ENCODE measurements around the gene BEND6. TPM values are rescaled to one million over a fixed set of nuclear protein-coding genes. Genes with fewer than 3 reads are reported as not detected.

BEND6 gene
- total and polyA plus RNA-seq, 10 of the 15 experiments (the other 5 are each of a cell fraction or from before 2014, with no cell fraction given), result 0.79 to 2.8 (median 1.6) TPM

DNA sequence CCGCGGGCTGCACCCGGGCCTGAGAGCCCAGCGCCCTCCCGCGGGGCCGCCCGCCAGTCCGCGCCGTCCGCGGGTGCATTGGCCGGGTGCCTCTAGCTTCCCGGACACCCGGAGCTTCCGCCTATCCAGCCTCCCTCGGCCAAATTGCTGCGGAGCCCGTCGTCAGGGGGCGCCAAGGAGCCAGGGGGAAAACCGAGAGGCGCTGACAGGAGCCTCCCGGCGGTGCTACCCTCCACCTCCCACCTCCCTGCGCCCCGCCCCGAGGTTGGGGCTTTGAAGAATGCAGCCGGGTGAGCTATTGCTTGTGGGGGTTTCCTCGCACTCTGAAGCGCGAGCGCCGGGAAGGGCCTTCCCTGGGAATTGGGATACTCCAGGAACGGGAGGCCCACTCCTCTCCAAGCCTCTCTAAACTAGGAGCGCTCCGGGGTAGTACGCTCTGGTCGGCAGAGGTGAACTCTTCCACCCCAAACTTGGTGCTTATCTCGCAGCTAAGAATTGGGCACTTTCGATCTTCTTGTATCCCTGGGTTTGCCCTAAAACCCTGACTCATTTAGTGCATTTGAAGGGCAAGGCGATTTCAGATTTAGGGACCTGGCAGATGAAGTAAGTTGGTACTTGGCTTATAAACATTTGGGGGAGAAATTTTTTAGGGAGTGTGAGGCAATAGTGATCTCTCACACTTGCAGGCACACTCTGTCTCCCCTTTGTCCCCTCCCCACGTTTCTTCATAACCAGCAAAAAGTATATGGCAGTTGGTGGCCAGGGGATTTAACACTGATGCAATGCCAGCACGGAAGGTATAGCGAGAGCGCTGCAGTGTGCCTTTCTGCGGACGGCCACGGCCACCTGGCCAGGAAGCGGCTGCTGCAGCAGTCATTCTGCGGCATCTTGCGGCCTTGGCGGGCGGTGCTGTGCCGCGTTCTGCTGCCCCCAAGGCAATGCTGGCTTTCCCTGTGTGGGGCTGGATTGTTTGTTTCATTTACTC is 556 bp downstream of the BEND6 start (continued):
- TF ChIP-seq BCL3 (IDR thresholded peaks at IDR 0.05; ENCODE audit: borderline replicate concordance, insufficient read depth, low read depth, low read length, poor library complexity, severe bottlenecking) (no peak), LARP7 (IDR thresholded peaks at IDR 0.05) (peak; percentile 73), ESRRA (IDR thresholded peaks at IDR 0.05; ENCODE audit: low read length) (no peak), E4F1 (IDR thresholded peaks at IDR 0.05; ENCODE audit: borderline replicate concordance, partially characterized antibody) (no peak), RBBP5 (conservative IDR thresholded peaks at IDR 0.05) (no peak), HDGF (IDR thresholded peaks at IDR 0.05) (no peak), FOXK2 (IDR thresholded peaks at IDR 0.05) (no peak), HSF1 (IDR thresholded peaks at IDR 0.05; ENCODE audit: low read depth, low read length) (no peak), EP300 (IDR thresholded peaks at IDR 0.05; ENCODE audit: borderline replicate concordance in 1 of 2, control insufficient read depth in 1 of 2, low read depth in 2 of 2, low read length in 2 of 2) (peak in 1 of 2 experiments; percentile 55; a peak in 1 of 4 replicates), CEBPB (IDR thresholded peaks at IDR 0.05; ENCODE audit: borderline replicate concordance in 1 of 2, low read depth in 2 of 2, low read length in 2 of 2) (peak in 1 of 2 experiments; percentile 33; a peak in 1 of 4 replicates), NBN (IDR thresholded peaks at IDR 0.05) (0 out of 2 replicates have a peak, but pooled peaks have one; percentile 52), SREBF2 (IDR thresholded peaks at IDR 0.05; ENCODE audit: low read length) (no peak), POLR2A (IDR thresholded peaks at IDR 0.05; ENCODE audit: low read depth, low read length) (peak; percentile 60), MEF2B (IDR thresholded peaks at IDR 0.05; ENCODE audit: partially characterized antibody, poor library complexity, severe bottlenecking) (no peak), ATF3 (IDR thresholded peaks at IDR 0.05; ENCODE audit: borderline replicate concordance, extremely low read depth, low read depth, low read length) (no peak), PAX8 (IDR thresholded peaks at IDR 0.05) (no peak), SMC3 (IDR thresholded peaks at IDR 0.05; ENCODE audit: borderline replicate concordance, low read length) (peak; percentile 52), SIX5 (IDR thresholded peaks at IDR 0.05; ENCODE audit: low read depth, low read length, severe bottlenecking) (no peak), CREM (IDR thresholded peaks at IDR 0.05; ENCODE audit: low read depth) (no peak; the same call in 1 of the 2 replicates), CBFB (IDR thresholded peaks at IDR 0.05; ENCODE audit: low read depth) (no peak)
- TF ChIP-seq, protein P1, sequence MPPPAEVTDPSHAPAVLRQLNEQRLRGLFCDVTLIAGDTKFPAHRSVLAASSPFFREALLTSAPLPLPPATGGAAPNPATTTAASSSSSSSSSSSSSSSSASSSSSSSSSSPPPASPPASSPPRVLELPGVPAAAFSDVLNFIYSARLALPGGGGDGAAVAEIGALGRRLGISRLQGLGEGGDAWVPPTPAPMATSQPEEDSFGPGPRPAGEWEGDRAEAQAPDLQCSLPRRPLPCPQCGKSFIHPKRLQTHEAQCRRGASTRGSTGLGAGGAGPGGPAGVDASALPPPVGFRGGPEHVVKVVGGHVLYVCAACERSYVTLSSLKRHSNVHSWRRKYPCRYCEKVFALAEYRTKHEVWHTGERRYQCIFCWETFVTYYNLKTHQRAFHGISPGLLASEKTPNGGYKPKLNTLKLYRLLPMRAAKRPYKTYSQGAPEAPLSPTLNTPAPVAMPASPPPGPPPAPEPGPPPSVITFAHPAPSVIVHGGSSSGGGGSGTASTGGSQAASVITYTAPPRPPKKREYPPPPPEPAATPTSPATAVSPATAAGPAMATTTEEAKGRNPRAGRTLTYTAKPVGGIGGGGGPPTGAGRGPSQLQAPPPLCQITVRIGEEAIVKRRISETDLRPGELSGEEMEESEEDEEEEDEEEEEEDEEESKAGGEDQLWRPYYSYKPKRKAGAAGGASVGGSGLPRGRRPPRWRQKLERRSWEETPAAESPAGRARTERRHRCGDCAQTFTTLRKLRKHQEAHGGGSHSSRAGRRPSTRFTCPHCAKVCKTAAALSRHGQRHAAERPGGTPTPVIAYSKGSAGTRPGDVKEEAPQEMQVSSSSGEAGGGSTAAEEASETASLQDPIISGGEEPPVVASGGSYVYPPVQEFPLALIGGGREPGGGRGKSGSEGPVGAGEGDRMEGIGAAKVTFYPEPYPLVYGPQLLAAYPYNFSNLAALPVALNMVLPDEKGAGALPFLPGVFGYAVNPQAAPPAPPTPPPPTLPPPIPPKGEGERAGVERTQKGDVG (CRISPR knock-in tag; IDR thresholded peaks at IDR 0.05), result no peak
